Endothelial cell of umbilical vein (primary cell): ENCODE results near the gene IL22RA2.

ENCODE experiments used
- EZH2 ChIP-seq: IDR thresholded peaks from 2 replicates; pipeline ENCODE4 v1.6.1; 2012; ENCODE audit warnings: borderline replicate concordance, low read depth, mild to moderate bottlenecking, moderate library complexity, low read length, inconsistent platforms; ENCODE audit not compliant: severe bottlenecking
- MYC ChIP-seq: IDR thresholded peaks from one replicate; pipeline ENCODE4 v1.6.1; 2011; ENCODE audit warnings: mild to moderate bottlenecking, low read depth, low read length
- POLR2A ChIP-seq: IDR thresholded peaks from 2 replicates; pipeline ENCODE4 v1.6.1; 2012; ENCODE audit warnings: low read depth, mild to moderate bottlenecking, control low read depth, low read length
- POLR2AphosphoS5 ChIP-seq: IDR thresholded peaks from 2 replicates; pipeline ENCODE4 v1.6.1; 2012; ENCODE audit warnings: low read depth, mild to moderate bottlenecking, control low read depth, low read length, moderate library complexity; ENCODE audit not compliant: insufficient read depth
- TF ChIP-seq, protein P1 (sequence below), 2 donors: IDR thresholded peaks; 1 replicate in 1 of 2; 2 replicates in 1 of 2; pipeline ENCODE4 v1.5.1; 2011; ENCODE audit warnings: low read length in 2 of 2, mild to moderate bottlenecking in 2 of 2, moderate library complexity in 2 of 2, control low read depth in 1 of 2, inconsistent platforms in 1 of 2, low read depth in 1 of 2; ENCODE audit not compliant: insufficient read depth in 1 of 2; ENCODE audit errors: extremely low read depth in 1 of 2
- TF ChIP-seq, protein P2 (sequence below): IDR thresholded peaks from 2 replicates; pipeline ENCODE4 v1.6.1; 2011; ENCODE audit not compliant: insufficient read depth, insufficient read length

- no peak for TF ChIP-seq EZH2
- no peak for TF ChIP-seq POLR2A
- TF ChIP-seq, protein P1, sequence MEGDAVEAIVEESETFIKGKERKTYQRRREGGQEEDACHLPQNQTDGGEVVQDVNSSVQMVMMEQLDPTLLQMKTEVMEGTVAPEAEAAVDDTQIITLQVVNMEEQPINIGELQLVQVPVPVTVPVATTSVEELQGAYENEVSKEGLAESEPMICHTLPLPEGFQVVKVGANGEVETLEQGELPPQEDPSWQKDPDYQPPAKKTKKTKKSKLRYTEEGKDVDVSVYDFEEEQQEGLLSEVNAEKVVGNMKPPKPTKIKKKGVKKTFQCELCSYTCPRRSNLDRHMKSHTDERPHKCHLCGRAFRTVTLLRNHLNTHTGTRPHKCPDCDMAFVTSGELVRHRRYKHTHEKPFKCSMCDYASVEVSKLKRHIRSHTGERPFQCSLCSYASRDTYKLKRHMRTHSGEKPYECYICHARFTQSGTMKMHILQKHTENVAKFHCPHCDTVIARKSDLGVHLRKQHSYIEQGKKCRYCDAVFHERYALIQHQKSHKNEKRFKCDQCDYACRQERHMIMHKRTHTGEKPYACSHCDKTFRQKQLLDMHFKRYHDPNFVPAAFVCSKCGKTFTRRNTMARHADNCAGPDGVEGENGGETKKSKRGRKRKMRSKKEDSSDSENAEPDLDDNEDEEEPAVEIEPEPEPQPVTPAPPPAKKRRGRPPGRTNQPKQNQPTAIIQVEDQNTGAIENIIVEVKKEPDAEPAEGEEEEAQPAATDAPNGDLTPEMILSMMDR (IDR thresholded peaks at IDR 0.05; ENCODE audit: extremely low read depth in 1 of 2, insufficient read depth in 1 of 2, low read depth in 1 of 2, low read length in 2 of 2) = no peak
- TF ChIP-seq POLR2AphosphoS5 = no peak
- no peak for TF ChIP-seq MYC
- TF ChIP-seq, protein P2, sequence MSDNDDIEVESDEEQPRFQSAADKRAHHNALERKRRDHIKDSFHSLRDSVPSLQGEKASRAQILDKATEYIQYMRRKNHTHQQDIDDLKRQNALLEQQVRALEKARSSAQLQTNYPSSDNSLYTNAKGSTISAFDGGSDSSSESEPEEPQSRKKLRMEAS = no peak
Measured at GRCh38 chr6:137172734-137173431, 561 bp downstream of the IL22RA2 start.
